Smooth muscle cell (in vitro differentiated cells): Measurements from ENCODE around the gene ZBTB16. TPM values are rescaled to one million over a fixed set of nuclear protein-coding genes. Genes with fewer than 3 reads are reported as not detected.

ENCODE experiments used
- DNase-seq: peaks from one replicate; lab custom pipeline; 2025; ENCODE audit not compliant: unreplicated experiment; lab: John Stamatoyannopoulos, UW
- H2AFZ ChIP-seq: fragments of 200-600 bp; sonication (generic); 2 replicates; pipeline ENCODE4 v1.6.0; 2016; ENCODE audit warnings: antibody characterized with exemption, low read depth, mild to moderate bottlenecking
- H3F3A ChIP-seq: fragments of 200-600 bp; sonication (generic); 2 replicates; pipeline ENCODE4 v1.6.0; 2017; ENCODE audit warnings: antibody characterized with exemption, low read depth
- H3K27ac ChIP-seq: fragments of 200-600 bp; sonication (generic); 2 replicates; pipeline ENCODE4 v1.5.1; 2016; ENCODE audit warnings: low read depth, mild to moderate bottlenecking
- H3K27me3 ChIP-seq: fragments of 200-600 bp; sonication (generic); 2 replicates; pipeline ENCODE4 v1.6.1; 2016; ENCODE audit warnings: low read depth, mild to moderate bottlenecking
- H3K36me3 ChIP-seq: fragments of 200-600 bp; sonication (generic); 2 replicates; pipeline ENCODE4 v1.5.1; 2016; ENCODE audit warnings: low read depth
- H3K4me1 ChIP-seq: fragments of 200-600 bp; sonication (generic); 2 replicates; pipeline ENCODE4 v1.5.1; 2016; ENCODE audit warnings: low read depth
- H3K4me2 ChIP-seq: fragments of 200-600 bp; sonication (generic); 2 replicates; pipeline ENCODE4 v1.6.0; 2016; ENCODE audit warnings: mild to moderate bottlenecking
- H3K4me3 ChIP-seq: fragments of 200-600 bp; sonication (generic); 2 replicates; pipeline ENCODE4 v1.5.1; 2016; ENCODE audit warnings: mild to moderate bottlenecking
- H3K79me2 ChIP-seq: fragments of 200-600 bp; sonication (generic); 2 replicates; pipeline ENCODE4 v1.6.0; 2016; ENCODE audit warnings: low read depth, mild to moderate bottlenecking
- H3K9ac ChIP-seq: fragments of 200-600 bp; sonication (generic); 2 replicates; pipeline ENCODE4 v1.6.0; 2016; ENCODE audit warnings: low read depth
- H3K9me3 ChIP-seq: fragments of 200-600 bp; sonication (generic); replicated peaks from 2 replicates; pipeline ENCODE4 v1.5.1; 2016; ENCODE audit warnings: low read depth
- H4K20me1 ChIP-seq: fragments of 200-600 bp; sonication (generic); 2 replicates; pipeline ENCODE4 v1.6.0; 2016; ENCODE audit warnings: low read depth
- CTCF ChIP-seq: fragments of 200-600 bp; sonication (generic); IDR thresholded peaks from 2 replicates; pipeline ENCODE4 v1.5.1; 2017; ENCODE audit warnings: borderline replicate concordance, mild to moderate bottlenecking, antibody characterized with exemption; ENCODE audit not compliant: insufficient read depth, poor library complexity, severe bottlenecking
- WGBS: methylation state at CpG from one replicate; pipeline ENCODE4 v1.1.7; 2016; ENCODE audit warnings: low lambda C conversion rate; 5-methylcytosine and 5-hydroxymethylcytosine counted together
- polyA plus RNA-seq: library from polyadenylated mRNA; unstranded; fragments of >200 nt; fragmentation: Nextera tagmentation; extraction: Ambion mirVana; gene quantifications from 2 replicates; pipeline ENCODE4 v1.2.1, GENCODE V29; 2016
- total RNA-seq: library from RNA; depleted of rRNA; stranded (reverse); fragments of >200 nt; gene quantifications from 2 replicates; pipeline ENCODE4 v1.2.3, GENCODE V29; 2014

ZBTB16 gene
- total and polyA plus RNA-seq, 2 experiments from 2014 or later = not detected

- peak overlapping the region; percentile 68 for H3K4me2 ChIP-seq
- H3K36me3 ChIP-seq = no peaks in the 10 kb centered on the region
- H3K27me3 ChIP-seq = no peaks in the 10 kb centered on the region
- H3F3A ChIP-seq = peaks cover 21% of the 10 kb centered on the region
- no peaks in the 10 kb centered on the region for H3K9me3 ChIP-seq
- DNase-seq = no peak
- peak overlapping the region; percentile 76 for H3K27ac ChIP-seq
- WGBS = 88% methylated on average over 6 of the region's 6 CpGs
- no peak overlapping the region for H3K9ac ChIP-seq
- no peak overlapping the region for H3K4me3 ChIP-seq
- H2AFZ ChIP-seq = no peak overlapping the region
- no peaks in the 10 kb centered on the region for H4K20me1 ChIP-seq
- H3K79me2 ChIP-seq = no peaks in the 10 kb centered on the region
- TF ChIP-seq CTCF = no peak
- peaks cover 15% of the 10 kb centered on the region for H3K4me1 ChIP-seq
Measured at GRCh38 chr11:114150671-114151070, 91.2 kb downstream of the ZBTB16 start.

GRCh38 chr11:114151631-114152030, 92.1 kb downstream of the ZBTB16 start:
- no peaks in the 10 kb centered on the region for H3K27me3 ChIP-seq
- H3K4me2 ChIP-seq = no peak overlapping the region
- 100% methylated on average over 2 of the region's 2 CpGs for WGBS
- H3K4me1 ChIP-seq = peaks cover 15% of the 10 kb centered on the region
- no peak for DNase-seq
- no peaks in the 10 kb centered on the region for H3K36me3 ChIP-seq
- no peaks in the 10 kb centered on the region for H3K9me3 ChIP-seq
- TF ChIP-seq CTCF = no peak
- H3K4me3 ChIP-seq = no peak overlapping the region
- H3K27ac ChIP-seq = no peak overlapping the region
- no peaks in the 10 kb centered on the region for H3K79me2 ChIP-seq
- H2AFZ ChIP-seq = no peak overlapping the region
- no peaks in the 10 kb centered on the region for H4K20me1 ChIP-seq
- peaks cover 21% of the 10 kb centered on the region for H3F3A ChIP-seq
- no peak overlapping the region for H3K9ac ChIP-seq

GRCh38 chr11:114152162-114152561, 92.7 kb downstream of the ZBTB16 start:
- no peak overlapping the region for H3K27ac ChIP-seq
- H3K36me3 ChIP-seq = no peaks in the 10 kb centered on the region
- no peak overlapping the region for H3K4me2 ChIP-seq
- no peak overlapping the region for H3K9ac ChIP-seq
- peaks cover 12% of the 10 kb centered on the region for H3K4me1 ChIP-seq
- no peak for DNase-seq
- H3F3A ChIP-seq = peaks cover 19% of the 10 kb centered on the region
- no peaks in the 10 kb centered on the region for H3K9me3 ChIP-seq
- no peak overlapping the region for H3K4me3 ChIP-seq
- no peak overlapping the region for H2AFZ ChIP-seq
- no peaks in the 10 kb centered on the region for H3K27me3 ChIP-seq
- H4K20me1 ChIP-seq = no peaks in the 10 kb centered on the region
- WGBS = 89% methylated on average over 3 of the region's 3 CpGs
- no peak for TF ChIP-seq CTCF
- H3K79me2 ChIP-seq = no peaks in the 10 kb centered on the region

GRCh38 chr11:114152785-114153184, 93.3 kb downstream of the ZBTB16 start:
- no peaks in the 10 kb centered on the region for H3K36me3 ChIP-seq
- H2AFZ ChIP-seq = no peak overlapping the region
- H4K20me1 ChIP-seq = no peaks in the 10 kb centered on the region
- no peak for TF ChIP-seq CTCF
- no peak overlapping the region for H3K4me3 ChIP-seq
- no peak for DNase-seq
- H3K4me2 ChIP-seq = no peak overlapping the region
- WGBS = 56% methylated on average over 2 of the region's 2 CpGs
- no peaks in the 10 kb centered on the region for H3K79me2 ChIP-seq
- no peaks in the 10 kb centered on the region for H3K9me3 ChIP-seq
- no peak overlapping the region for H3K9ac ChIP-seq
- no peak overlapping the region for H3K27ac ChIP-seq
- H3K27me3 ChIP-seq = no peaks in the 10 kb centered on the region
- peaks cover 6% of the 10 kb centered on the region for H3K4me1 ChIP-seq
- H3F3A ChIP-seq = peaks cover 13% of the 10 kb centered on the region
